A673 (cell line): ENCODE data around the gene CEND1.

Source experiments
- CTCF ChIP-seq: fragments of 300-800, 200-600 bp; sonication (generic); conservative IDR thresholded peaks from 2 replicates; pipeline ENCODE4 v1.5.1; 2017; ENCODE audit warnings: low read depth, mild to moderate bottlenecking, antibody characterized with exemption, low read length, moderate library complexity, mixed read lengths
- EZH2 ChIP-seq: fragments of 200-600 bp; sonication (generic); IDR thresholded peaks from 2 replicates; pipeline ENCODE4 v1.6.1; 2017; ENCODE audit warnings: borderline replicate concordance, low read depth, mild to moderate bottlenecking, mixed read lengths, antibody characterized with exemption, low read length; ENCODE audit not compliant: poor library complexity, severe bottlenecking

GRCh38 chr11:787084-787675, 2.7 kb downstream of the CEND1 start:
- TF ChIP-seq CTCF: no peak
- no peak for TF ChIP-seq EZH2
